K562 (cell line): ENCODE data around the gene CCDC61. TPM values are rescaled to one million over a fixed set of nuclear protein-coding genes. Genes with fewer than 3 reads are reported as not detected.

Experiments
- ATAC-seq: fragments of 200-7000 bp; cut with Tn5 transposase; 3 replicates; pipeline ENCODE4 v1.9.1; 2020; ENCODE audit warnings: moderate library complexity
- BruUV-seq: library from RNA; stranded (reverse); fragments of 400-500 nt; replicated peaks from 2 replicates; lab custom pipeline; 2021; lab: Mats Ljungman, UMichigan
- CTCF ChIA-PET: fragments of 300-600 bp; formaldehyde crosslinking; extraction: SDS; loops from one replicate; lab custom pipeline; 2021; ENCODE audit warnings: low intra/inter-chr PET ratio; lab: Yijun Ruan, JAX
- POLR2A ChIA-PET: fragments of 300-600, 350-650 bp; sonication (Branson Sonifier 250); formaldehyde crosslinking; extraction: SDS; loops from one replicate; lab custom pipeline; 2021; ENCODE audit warnings: antibody characterized with exemption, inconsistent platforms; lab: Yijun Ruan, JAX
- DNase-seq, 4 experiments: peaks; one replicate each; pipeline versions ENCODE4 v3.0.0 to v3.0.0-alpha.2; 2011 to 2018; ENCODE audit warnings: low spot score in 3 of 4, mixed read lengths in 3 of 4; ENCODE audit errors: extremely low read depth in 1 of 4
- FAIRE-seq: peaks from 2 replicates; lab custom pipeline; 2011; peaks lifted over from hg19 to GRCh38; lab: Jason Lieb, UNC
- H2AFZ ChIP-seq: 2 replicates; pipeline ENCODE4 v1.6.0; 2011; ENCODE audit warnings: low read depth, low read length, control low read depth, inconsistent platforms
- H3K27ac ChIP-seq: fragments of 200-600 bp; 3 replicates; pipeline ENCODE4 v1.8.0; 2011; ENCODE audit warnings: low read depth, mild to moderate bottlenecking, control low read depth, inconsistent platforms, low read length, moderate library complexity, mixed read lengths; ENCODE audit errors: extremely low read depth
- H3K27me3 ChIP-seq, 2 experiments: fragments of 300-600 bp in 1 of 2; 2 replicates in 1 of 2; 3 replicates in 1 of 2; pipeline versions ENCODE4 v1.6.0 to v1.8.0; 2011; ENCODE audit warnings: inconsistent platforms in 2 of 2, low read length in 2 of 2, mild to moderate bottlenecking in 1 of 2, mixed read lengths in 1 of 2, moderate library complexity in 1 of 2; ENCODE audit not compliant: control insufficient read depth in 2 of 2, insufficient read depth in 2 of 2
- H3K36me3 ChIP-seq: fragments of 300-600 bp; 3 replicates; pipeline ENCODE4 v1.8.0; 2011; ENCODE audit warnings: mild to moderate bottlenecking, low read length, inconsistent platforms; ENCODE audit not compliant: control insufficient read depth, insufficient read depth
- H3K4me1 ChIP-seq, 2 experiments: fragments of 200-600 bp in 1 of 2; replicated peaks in 1 of 2; 2 replicates in 1 of 2; 3 replicates in 1 of 2; pipeline versions ENCODE4 v1.5.1 to v1.8.0; 2011; ENCODE audit warnings: inconsistent platforms in 2 of 2, low read length in 2 of 2, mild to moderate bottlenecking in 1 of 2, mixed read lengths in 1 of 2, moderate library complexity in 1 of 2; ENCODE audit not compliant: control insufficient read depth in 2 of 2, insufficient read depth in 2 of 2
- H3K4me2 ChIP-seq: 2 replicates; pipeline ENCODE4 v1.6.1; 2011; ENCODE audit warnings: low read length, control low read depth, inconsistent platforms, mixed read lengths; ENCODE audit not compliant: insufficient read depth
- H3K4me3 ChIP-seq: fragments of 200-600 bp; sonication (generic), shearing (Covaris generic); 2 replicates; pipeline ENCODE4 v1.5.1; 2016; ENCODE audit warnings: control low read depth, inconsistent platforms
- H3K79me2 ChIP-seq: fragments of 200-600 bp; 3 replicates; pipeline ENCODE4 v1.8.0; 2011; ENCODE audit warnings: low read length, inconsistent platforms; ENCODE audit not compliant: control insufficient read depth, insufficient read depth
- H3K9ac ChIP-seq, 2 experiments: 2 replicates each; pipeline versions ENCODE4 v1.6.0 to v1.6.1; 2011; ENCODE audit warnings: low read depth in 2 of 2, low read length in 2 of 2, control low read depth in 1 of 2, inconsistent platforms in 1 of 2, mild to moderate bottlenecking in 1 of 2, mixed read lengths in 1 of 2; ENCODE audit not compliant: insufficient read depth in 1 of 2
- H3K9me1 ChIP-seq: one replicate; pipeline ENCODE4 v1.6.0; 2011; ENCODE audit warnings: inconsistent platforms, mild to moderate bottlenecking, low read length, moderate library complexity; ENCODE audit not compliant: control insufficient read depth, insufficient read depth
- H3K9me3 ChIP-seq: replicated peaks from 2 replicates; pipeline ENCODE4 v1.5.1; 2011; ENCODE audit warnings: low read depth, low read length, inconsistent platforms; ENCODE audit not compliant: control insufficient read depth, insufficient read depth
- H4K20me1 ChIP-seq: replicated peaks from 2 replicates; pipeline ENCODE4 v1.6.1; 2011; ENCODE audit warnings: low read length, inconsistent platforms, mixed read lengths; ENCODE audit not compliant: control insufficient read depth, insufficient read depth
- HNRNPL ChIP-seq: fragments of 200-400 bp; formaldehyde crosslinking; IDR thresholded peaks from 2 replicates; pipeline ENCODE4 v1.6.1; 2017; ENCODE audit warnings: low read depth, mild to moderate bottlenecking, low read length
- RBFOX2 ChIP-seq: fragments of 200-400 bp; formaldehyde crosslinking; IDR thresholded peaks from 2 replicates; pipeline ENCODE4 v1.6.1; 2017; ENCODE audit warnings: low read depth, mild to moderate bottlenecking, low read length, moderate library complexity
- SMAD1 ChIP-seq: fragments of 150-350 bp; IDR thresholded peaks from 2 replicates; pipeline ENCODE4 v1.6.1; 2014; ENCODE audit warnings: low read length, low read depth; ENCODE audit not compliant: partially characterized antibody
- WGBS: fragments of 100-300 bp; shearing (Covaris generic); methylation state at CpG from one replicate; pipeline ENCODE4 v1.1.6; 2016; ENCODE audit warnings: low coverage, mixed read lengths; ENCODE audit not compliant: insufficient coverage; ENCODE audit errors: missing lambda C conversion rate; 5-methylcytosine and 5-hydroxymethylcytosine counted together
- in situ Hi-C: fragments of 300-500 bp; cut with MboI; formaldehyde crosslinking; loops from 4 replicates; pipeline ENCODE4 v1.15.0; 2018; ENCODE audit warnings: inconsistent platforms, mixed read lengths
- intact Hi-C: fragments of 100-400 bp; cut with micrococcal nuclease; formaldehyde crosslinking; loops from 2 replicates; pipeline ENCODE4 v1.14.2; 2022
- polyA plus RNA-seq, 8 experiments: library from polyadenylated mRNA; depleted of rRNA in 4 of 8; stranded (reverse) in 5 of 8; unstranded in 3 of 8; fragments of >200 nt; fragmentation: Nextera tagmentation in 2 of 8; fragmentation: Illumina TruSeq in 1 of 8; extraction: Ambion mirVana in 2 of 8; extraction: Trizol in 1 of 8; gene quantifications; 2 replicates each; pipeline versions ENCODE4 v1.2.1 to v1.2.3, GENCODE V29; 2011 to 2014; ENCODE audit warnings: inconsistent platforms in 1 of 8, missing spikeins in 1 of 8
- total RNA-seq, 7 experiments: library from RNA; depleted of rRNA in 6 of 7; stranded (reverse); fragments of >200 nt in 6 of 7; fragmentation: Illumina TruSeq in 2 of 7; extraction: Trizol in 2 of 7; gene quantifications; 2 replicates each; pipeline versions ENCODE4 v1.2.1 to v1.2.3, GENCODE V29; 2011 to 2021; ENCODE audit warnings: low replicate concordance in 1 of 7

Gene CCDC61
- total and polyA plus RNA-seq, 9 of the 15 experiments (the other 6 are each of a cell fraction or from before 2014, with no cell fraction given) = 0.07 to 27.0 (median 10.3) TPM

GRCh38 chr19:46015687-46016425 is 20.6 kb downstream of the CCDC61 start:
- H3K4me1 ChIP-seq = peaks cover 5 to 30% of the 10 kb centered on the region in 2 experiments; a peak in 4 of 5 replicates
- TF ChIP-seq HNRNPL (peak; percentile 74; the same call in 1 of the 2 replicates), SMAD1 (no peak), RBFOX2 (0 out of 2 replicates have a peak, but pooled peaks have one; percentile 13)
- H3K9me1 ChIP-seq = no peaks in the 10 kb centered on the region
- H3K79me2 ChIP-seq = no peaks in the 10 kb centered on the region
- DNase-seq = no peak
- H3K9me3 ChIP-seq = no peaks in the 10 kb centered on the region
- no peak overlapping the region for H3K27ac ChIP-seq
- H3K4me3 ChIP-seq = no peak overlapping the region
- H3K36me3 ChIP-seq = peaks cover 14% of the 10 kb centered on the region; the same call in 1 of the 3 replicates
- ChIA-PET CTCF (interaction anchor here (0.7 to 1.3 kb wide), 2 partner anchors 62 to 198 kb away, joined by 3 to 4 read pairs; no protein-coding TSS in a partner anchor), POLR2A (no interaction called here)
- H2AFZ ChIP-seq = no peak overlapping the region
- H3K9ac ChIP-seq = peak overlapping the region in 1 of 2 experiments; percentile 90; a peak in 2 of 4 replicates
- ATAC-seq = no peak
- no peak for FAIRE-seq
- peaks cover 2% of the 10 kb centered on the region; the same call in 1 of the 2 replicates for H4K20me1 ChIP-seq
- H3K4me2 ChIP-seq = peak overlapping the region; percentile 75; the same call in 1 of the 2 replicates
- WGBS = 96% methylated on average over 18 of the region's 63 CpGs
- in situ Hi-C loops (no loop called here), intact Hi-C loops (no loop called here)
- no TSS peak for BruUV-seq
- no peaks in the 10 kb centered on the region for H3K27me3 ChIP-seq
